Fibroblast of villous mesenchyme (primary cell): ENCODE measurements around the gene NRROS. TPM values are rescaled to one million over a fixed set of nuclear protein-coding genes. Genes with fewer than 3 reads are reported as not detected.
"Not testable (repeated sequence)": the region's sequence is repeated elsewhere in the genome, so short reads cannot be mapped to it uniquely, and the experiment has no call there.

Experiments used
- DNase-seq: peaks from one replicate; pipeline ENCODE4 v3.0.0-alpha.2; 2010; ENCODE audit warnings: low read depth
- H3K4me3 ChIP-seq: 2 replicates; pipeline ENCODE4 v1.5.1; 2011; ENCODE audit warnings: low read depth, mild to moderate bottlenecking, low read length
- CTCF ChIP-seq: IDR thresholded peaks from 2 replicates; pipeline ENCODE4 v1.5.1; 2012; ENCODE audit warnings: low read depth, mild to moderate bottlenecking, low read length; ENCODE audit not compliant: insufficient read depth
- total RNA-seq: library from RNA; depleted of rRNA; stranded (reverse); fragments of >200 nt; gene quantifications from 2 replicates; pipeline ENCODE4 v1.2.3, GENCODE V29; 2012

The NRROS gene
- total RNA-seq, 1 donor = under 0.01 TPM

- DNase-seq = no peak
- H3K4me3 ChIP-seq = no peak overlapping the region
- TF ChIP-seq CTCF = no peak
These were observed 5.3 kb upstream of the NRROS start for GRCh38 chr3:196634224-196634623.

- no peak for TF ChIP-seq CTCF
- DNase-seq = no peak
- no peak overlapping the region for H3K4me3 ChIP-seq
These were observed 4.7 kb upstream of the NRROS start for GRCh38 chr3:196634829-196635228.

- no peak for DNase-seq
These were observed 2.8 kb upstream of the NRROS start for GRCh38 chr3:196636369-196637349.

GRCh38 chr3:196637941-196638340 is 1.6 kb upstream of the NRROS start:
- H3K4me3 ChIP-seq, DNase-seq: not testable (repeated sequence)

More at GRCh38 chr3:196636369-196637349, 2.8 kb upstream of the NRROS start:
- no peak overlapping the region for H3K4me3 ChIP-seq
- TF ChIP-seq CTCF = no peak

- DNase-seq = no peak
- H3K4me3 ChIP-seq = peak overlapping the region; percentile 55
- no peak for TF ChIP-seq CTCF
These were observed 522 bp upstream of the NRROS start for GRCh38 chr3:196638861-196639482.

- no peak for TF ChIP-seq CTCF
- H3K4me3 ChIP-seq = no peak overlapping the region
These were observed 964 bp downstream of the NRROS start for GRCh38 chr3:196640297-196641018.

More at GRCh38 chr3:196640297-196641018, 964 bp downstream of the NRROS start:
- DNase-seq = no peak
